Measurements from ENCODE around the gene AKIP1.
A peak's percentile ranks its signal among the peaks of the same experiment; 100 is the strongest.
"Not testable (repeated sequence)": the region's sequence is repeated elsewhere in the genome, so short reads cannot be mapped to it uniquely, and the experiment has no call there.

Gene AKIP1

DNA sequence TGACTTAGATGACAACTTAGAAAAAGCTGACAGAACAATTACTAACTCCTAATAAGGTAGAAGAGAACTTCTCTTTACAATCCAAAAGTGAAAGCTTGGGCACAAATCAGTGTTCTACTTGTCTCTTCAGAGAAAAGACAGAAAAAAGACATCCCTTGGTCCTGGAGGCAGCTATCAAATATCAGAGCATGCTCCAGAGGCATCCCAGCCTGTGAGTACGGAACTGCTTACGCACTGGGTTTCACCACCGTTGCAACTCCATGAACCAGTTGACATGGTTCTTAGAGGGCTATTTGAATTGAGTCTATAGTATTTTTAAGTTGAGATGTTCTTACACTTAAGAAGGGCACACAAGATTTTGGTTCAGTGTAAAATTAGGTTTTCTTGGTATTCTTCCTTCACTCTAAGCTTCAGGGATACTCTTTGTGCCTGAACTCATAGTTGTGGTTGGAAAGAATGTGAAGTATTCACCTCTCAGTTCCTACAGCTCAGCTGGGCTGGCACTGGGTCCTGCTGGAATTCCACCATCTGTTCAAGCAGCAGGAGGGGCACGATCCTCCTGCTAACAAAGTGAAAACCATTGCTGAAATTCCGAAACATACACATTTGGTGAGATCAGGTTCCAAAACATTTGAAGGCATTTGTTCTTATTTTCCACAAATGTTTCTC, 6.3 kb downstream of the AKIP1 start:
- no peak for DNase-seq

DNA sequence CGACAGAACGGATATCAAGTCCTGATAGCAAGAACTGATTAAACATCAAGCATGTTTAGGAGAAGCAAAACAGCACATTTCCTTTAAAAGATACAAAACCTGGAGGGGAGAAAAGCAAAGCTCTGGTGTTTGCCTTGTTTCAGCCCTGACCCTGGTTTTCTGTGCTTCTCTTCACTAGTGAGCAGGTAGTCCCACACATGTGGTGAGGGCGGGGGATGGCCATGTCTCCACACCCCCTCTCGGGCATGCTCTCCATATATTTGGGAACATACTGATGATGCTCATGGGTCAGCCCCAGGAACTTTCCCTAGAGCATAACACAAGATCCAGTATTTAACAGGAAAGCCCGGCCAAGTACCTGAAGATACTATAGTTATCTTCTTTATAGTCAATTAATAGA, 11.7 kb downstream of the AKIP1 start:
- no peak for DNase-seq

DNA sequence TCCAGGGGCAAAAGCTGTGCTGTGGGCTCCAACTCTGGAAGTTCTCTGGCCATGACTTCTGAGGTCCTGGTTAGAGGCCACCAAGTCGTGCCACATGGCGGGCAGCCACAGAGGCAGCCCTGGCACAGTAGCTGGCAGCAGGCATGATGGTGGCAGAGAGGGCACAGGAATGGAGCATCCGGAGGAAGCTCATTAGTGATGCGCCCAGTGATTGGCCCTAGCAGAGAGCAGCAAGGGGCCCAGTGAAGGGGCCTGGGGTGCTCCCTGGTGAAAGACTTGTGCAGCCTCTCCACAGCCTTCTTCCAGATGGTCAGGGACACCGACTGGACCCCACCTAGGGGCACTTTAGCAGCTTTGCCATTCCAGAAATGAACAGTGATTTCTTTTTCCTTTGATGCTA, 14.7 kb downstream of the AKIP1 start:
- DNase-seq: no peak

DNA sequence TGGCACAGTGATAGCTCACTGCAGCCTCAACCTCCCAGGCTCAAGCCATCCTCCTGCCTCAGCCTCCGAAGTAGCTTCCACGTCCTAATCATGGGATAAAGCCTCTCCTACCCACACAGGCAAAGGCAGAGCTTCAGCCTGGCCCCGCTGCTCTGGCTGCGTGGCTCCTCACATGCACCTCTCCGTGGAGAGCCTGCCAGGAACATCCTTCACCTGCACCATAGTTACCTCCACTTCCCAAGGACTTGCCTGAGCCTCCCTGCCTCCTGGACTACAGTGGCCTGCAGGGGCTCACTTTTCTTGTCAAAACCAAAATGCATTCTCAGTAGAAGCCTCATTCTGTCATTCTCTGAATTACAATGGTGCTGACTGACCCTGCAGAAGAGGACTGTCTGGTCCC, 15.2 kb downstream of the AKIP1 start:
- no peak for DNase-seq

DNA sequence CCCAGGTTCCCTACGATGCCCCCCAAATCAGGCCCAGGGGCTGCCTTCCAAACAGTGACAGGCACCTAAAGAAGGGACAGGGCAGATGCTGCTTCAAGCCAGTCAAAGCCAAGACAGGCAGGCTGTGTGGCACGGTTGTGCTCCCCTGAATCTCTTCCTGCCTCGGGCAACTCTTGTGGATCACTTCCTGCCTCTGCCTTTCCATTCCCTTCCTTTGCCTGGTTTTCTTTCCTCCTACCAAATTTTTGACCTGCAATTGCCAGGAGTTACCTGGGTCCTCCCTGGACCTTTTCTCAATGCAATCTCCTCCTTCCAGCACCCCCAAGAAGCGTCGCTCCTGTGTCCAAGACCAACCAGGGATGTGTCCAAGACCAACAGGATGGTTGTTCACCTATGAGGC, 16.2 kb downstream of the AKIP1 start:
- DNase-seq: no peak

DNA sequence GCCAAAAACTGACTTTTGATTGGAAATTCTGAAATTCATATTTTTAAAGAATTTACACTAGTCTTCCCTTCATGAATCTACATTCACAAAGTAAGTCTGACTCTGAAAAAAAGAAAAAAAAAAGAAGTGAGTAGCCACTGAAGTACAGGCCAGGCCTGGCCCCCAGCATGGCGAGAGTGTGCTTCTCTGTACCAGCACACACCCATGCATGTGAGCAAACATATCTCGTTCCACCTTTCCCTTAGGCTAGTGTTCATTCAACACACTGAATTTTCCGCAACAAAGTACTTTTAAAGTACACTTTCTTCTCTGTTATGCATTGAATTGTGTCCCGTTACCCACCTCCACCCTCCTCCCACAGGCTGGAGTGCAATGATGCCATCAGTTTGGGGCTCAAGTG, 17.2 kb downstream of the AKIP1 start:
- no peak for DNase-seq

DNA sequence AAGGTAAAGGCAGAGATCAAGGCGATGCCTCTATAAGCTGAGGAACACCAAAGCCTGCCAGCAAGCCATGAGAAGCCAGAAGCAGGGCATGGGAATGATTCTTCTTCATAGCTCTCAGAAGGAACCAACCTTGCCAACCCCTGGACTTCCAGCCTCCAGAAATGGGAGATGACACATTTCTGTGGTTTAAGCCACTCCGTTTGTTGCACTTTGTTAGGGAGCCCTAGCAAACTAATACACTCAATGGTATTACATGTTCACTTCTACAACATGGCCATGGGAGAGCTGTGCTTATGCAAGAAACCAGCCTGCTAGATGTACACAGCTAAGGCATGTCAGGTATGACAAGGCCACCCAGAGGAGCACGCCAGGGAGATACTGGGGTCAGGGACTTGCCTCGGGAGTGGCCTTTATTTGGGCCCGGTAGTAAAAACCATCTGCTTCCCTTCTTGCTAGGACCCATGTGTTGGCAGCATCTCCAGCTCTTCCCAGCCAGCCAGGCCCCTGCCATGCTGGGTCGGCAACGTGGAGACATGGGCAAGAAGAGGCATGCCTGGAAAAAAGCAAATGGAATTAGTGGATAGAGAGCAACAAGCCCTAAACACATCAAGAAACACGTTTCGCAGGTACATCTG, 18.1 kb downstream of the AKIP1 start:
- no peak for DNase-seq

DNA sequence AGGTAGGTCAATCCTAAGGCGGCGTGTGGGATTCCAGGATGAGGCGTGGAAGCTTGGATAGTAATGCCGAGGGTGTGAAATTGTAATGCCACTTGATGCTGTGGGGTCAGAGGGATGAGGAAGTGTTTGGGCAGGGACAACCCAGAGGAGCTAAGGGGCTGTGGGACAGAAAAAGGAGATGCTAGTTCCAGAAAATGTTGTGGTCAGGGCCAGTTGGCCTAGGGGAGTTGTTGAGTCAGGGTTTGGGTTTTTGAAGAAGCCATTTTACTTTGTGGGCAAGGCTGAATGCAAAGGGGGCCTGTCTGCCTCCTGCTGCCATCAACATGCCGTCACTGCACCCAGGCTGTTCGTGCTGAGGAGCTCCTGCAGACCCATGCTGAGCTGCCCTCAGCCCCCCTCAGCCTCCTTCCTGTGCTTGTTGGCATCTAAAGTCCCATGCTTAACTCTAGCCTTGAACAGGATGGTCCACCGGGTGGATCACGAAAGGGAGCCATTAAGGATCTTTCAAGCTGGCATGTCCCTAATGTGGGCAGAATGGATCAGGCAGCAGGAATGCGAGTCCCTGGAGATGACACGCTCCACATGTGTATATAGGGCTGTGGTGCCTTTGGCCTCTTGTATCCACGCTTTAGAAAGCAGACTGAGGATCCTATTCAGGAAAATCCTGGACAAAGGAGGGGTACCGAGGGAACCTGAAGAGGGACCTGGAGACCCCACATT, 19.6 kb downstream of the AKIP1 start:
- no peak for DNase-seq

DNA sequence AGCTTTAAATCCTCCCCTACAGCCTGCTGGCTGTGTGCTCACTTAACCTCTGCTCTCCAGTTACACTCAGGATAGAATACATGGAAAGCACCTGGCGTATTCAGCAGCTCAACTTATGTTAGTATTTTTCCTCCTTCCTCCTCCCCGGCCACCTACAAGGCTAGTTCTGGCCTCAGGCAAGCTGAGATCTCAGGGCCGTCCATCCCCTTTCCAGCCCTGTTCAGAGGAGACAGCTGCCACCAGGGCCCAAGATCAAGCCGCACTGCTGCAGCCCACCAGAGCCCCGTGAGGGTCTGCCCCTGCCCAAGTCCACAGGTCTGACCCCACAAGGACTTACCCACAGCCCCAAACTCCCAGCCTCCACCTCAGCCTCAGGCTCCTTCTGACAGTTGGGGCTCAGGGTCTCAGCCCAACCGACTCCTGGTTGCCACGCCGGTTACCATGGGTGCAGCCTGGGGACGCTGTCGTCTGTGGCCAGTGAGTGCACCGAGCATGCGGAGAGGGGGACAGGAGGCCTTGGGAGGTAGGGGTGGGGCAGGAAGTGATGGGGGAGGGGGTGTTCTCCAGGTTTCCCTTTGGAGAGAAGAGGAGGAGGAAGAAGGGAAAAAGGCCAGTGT, 21.7 kb downstream of the AKIP1 start, which contains the start of gene C11orf16:
C11orf16 (minus strand) TSS at position 384 of the 617 bp plus-strand sequence. CDS start 639 bp downstream, outside the sequence.
- DNase-seq: no peak

DNA sequence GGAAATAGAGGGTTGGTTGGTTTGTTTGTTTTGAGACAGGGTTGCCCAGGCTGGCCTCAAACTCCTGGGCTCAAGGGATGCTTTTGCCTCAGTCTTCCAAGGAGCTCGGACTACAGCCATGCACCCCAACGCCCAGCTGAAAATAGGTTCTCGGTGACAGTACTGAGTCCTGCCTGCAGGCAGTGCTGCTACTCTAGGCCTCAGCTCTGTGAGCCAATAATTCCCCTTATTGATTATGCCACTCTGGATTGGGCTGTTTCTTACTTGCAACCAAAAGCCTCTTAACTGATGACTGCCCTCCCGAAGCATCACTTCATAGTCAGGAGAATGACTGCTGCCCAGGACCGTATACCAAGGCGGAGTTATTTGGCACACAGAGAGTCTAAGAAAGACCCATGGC, 22.9 kb downstream of the AKIP1 start:
- no peak for DNase-seq

DNA sequence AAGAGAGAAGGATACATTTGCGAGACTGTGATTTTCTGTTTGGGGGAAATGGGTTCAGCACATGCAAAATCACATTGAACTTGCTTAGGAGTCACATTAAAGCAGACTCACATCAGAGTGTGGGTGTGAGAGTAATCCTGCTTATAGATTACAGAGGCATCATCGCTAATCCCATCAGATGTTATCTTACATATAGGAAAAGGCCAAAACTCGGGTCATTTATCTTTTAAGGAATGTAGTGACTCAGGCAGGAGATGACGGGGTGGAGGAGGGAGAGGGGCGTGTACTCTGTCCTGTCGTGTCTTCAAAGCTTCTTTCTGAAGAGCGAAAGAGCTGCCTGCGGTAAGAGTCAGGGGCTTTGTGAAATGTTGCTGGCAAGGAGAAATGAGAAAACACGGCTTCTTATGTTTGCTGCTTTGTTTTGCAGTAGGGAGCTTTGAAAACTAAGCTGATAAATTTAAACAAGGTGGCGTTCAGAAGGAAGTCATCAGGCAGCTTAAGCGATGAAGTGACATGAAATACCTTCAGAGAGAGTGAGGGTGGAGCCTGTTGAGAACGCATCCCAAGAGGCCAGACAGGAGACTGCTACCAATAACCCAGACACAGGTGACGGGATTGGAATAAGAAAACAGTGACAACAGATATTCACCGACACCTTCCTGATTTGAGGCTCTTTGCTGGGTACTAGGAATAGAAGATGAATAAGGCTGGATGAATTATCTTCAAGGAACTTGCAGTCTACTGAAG, 23.9 kb downstream of the AKIP1 start:
- DNase-seq: no peak

DNA sequence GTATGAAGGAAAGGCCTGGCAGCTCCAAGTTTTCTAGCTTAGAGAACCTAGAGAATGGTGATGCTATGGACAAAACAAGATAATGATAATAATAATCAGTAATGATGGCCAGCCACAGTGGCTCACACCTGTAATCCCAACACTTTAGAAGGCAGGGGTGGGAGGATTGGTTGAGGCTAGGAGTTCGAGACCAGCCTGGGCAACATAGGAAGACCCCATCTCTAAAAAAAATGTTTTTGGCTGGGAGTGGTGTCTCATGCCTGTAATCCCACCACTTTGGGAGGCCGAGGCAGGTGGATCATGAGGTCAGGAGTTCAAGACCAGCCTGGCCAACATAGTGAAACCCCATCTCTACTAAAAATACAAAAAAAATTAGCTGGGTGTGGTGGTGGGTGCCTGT, 24.8 kb downstream of the AKIP1 start:
- DNase-seq: not testable (repeated sequence)

DNA sequence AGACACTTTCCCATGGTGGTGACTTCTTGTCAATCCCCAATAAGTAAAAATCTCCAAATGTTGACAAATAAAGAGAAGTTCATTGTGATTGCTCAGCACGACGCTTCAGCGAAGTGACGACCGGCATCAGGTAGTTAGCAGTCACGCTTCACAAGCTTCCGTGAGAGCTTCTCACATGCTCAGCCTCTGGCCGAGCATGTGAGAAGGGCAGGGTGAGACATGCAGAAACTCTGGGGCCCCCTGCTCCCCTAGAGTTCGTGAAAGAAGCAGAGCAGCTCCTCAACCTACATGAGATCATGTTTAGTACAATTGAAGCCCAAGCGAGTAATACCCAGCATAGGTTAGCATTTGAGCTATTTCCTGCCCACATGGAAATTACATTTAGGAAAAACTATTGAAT, 26.2 kb downstream of the AKIP1 start:
- no peak for DNase-seq

DNA sequence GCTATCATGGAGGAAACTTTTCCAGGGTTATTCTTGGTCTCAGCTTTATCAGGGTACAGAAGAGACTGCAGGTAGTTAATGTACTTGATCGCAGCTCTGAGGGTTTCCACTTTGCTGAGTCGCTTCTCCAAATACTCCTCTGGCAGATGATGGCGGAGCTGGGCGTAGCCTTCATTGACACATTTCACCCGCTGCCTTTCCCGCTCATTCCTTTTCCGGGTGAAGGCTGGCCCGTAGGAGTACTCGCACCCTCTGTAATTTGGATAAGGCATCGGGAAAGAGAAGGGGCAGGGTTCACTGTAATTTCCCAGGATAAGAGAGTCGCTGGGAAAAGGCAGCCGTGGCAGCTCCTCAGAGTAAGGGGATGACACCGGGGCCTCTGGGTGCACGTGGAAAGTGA, 26.7 kb downstream of the AKIP1 start:
- DNase-seq: no peak

DNA sequence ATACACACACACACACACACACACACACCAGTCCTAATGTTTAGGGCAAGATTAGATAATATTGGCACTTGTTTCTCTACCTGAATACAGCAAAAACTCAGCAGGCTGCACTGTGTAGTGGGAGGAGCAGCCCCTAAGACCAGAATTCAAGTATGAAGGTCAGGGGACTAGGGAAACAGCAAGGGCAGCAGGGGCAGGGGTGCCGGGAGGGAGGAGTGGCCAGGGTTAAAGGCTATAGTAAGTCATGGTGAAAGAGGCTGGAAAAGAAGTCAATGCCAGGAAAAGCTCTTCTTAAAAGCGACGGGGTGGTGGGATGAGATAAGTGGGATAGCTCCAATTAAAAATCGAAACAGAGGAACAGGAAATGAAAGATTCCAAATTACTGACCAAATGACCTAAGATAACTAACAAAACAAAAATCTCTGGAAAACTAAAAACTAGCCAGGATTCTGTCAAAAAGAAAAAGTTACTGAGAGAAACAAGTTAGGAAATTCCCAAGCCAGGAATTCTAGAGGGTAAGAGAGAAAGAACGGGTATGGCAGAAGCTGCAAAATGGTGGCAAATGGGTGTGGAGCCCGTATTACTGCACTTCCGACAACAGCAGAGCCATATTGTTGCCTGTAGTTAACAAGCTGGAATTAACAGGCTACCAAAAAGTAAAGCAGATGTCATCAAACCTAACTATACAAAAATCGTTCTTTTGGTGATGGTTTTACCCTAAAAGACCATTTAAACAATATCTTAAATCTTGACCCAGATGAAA, 30.5 kb downstream of the AKIP1 start:
- no peak for DNase-seq

DNA sequence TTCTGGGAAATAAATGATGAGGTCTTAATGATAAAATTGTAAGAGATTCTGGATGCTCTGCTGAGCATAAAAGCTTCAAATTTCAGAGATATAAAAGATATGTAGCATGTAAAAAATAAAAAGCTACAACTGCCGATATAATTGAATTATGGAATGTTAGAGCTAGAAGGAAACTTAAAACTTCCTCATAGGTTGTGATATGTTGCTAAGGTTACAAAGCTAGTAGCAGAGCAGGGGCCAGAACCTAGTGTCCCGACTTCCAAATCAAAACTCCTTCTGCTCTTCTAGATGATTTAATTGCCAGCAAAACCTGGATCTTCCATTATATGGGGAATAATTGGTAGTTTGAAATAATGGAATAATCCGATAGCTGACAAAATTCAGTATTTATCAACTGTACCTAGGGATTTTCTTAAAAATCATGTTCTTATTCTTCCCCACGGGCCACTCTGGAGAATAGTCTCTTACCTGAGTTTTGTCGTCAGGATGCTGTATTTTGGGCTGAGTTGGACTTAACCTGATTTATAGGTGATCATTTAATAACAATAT, 31.6 kb downstream of the AKIP1 start, which contains the start of gene ASCL3:
ASCL3 (minus strand) TSS at position 499 of the 549 bp plus-strand sequence. CDS start 4,855 bp downstream, outside the sequence.
- DNase-seq: no peak

DNA sequence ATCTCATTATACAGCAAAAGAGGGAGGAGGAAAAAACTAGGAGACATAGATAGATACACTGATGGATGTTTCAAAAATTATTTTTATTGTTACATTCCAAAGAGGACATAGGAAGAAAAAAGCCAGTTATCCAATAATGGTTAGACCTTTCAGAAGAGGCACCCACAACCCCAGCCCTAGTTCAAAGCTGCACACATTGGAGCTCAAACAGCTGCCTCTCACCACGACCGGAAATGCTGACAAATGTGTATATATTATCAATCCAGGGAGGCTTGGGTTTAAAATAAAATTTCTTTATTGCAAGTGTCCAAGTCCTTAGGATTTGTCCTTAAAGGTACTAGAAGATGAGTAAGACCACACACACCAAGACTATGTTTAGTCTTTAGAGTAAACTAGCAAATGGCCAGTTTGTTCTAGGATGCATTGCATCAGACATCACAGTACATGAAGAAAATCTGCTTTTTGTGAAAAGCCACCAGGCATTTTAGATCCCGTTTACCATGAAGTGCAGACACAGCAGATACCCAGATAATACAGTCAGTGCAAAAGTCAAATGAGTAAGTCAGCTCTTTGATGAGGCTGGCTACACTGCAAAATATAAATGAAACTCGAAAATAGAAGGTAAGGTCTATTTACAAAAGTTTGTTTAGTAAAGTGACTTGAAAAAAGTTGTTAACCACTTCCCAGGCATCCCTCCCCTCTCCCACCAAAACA, 36.4 kb downstream of the AKIP1 start:
- no peak for DNase-seq

DNA sequence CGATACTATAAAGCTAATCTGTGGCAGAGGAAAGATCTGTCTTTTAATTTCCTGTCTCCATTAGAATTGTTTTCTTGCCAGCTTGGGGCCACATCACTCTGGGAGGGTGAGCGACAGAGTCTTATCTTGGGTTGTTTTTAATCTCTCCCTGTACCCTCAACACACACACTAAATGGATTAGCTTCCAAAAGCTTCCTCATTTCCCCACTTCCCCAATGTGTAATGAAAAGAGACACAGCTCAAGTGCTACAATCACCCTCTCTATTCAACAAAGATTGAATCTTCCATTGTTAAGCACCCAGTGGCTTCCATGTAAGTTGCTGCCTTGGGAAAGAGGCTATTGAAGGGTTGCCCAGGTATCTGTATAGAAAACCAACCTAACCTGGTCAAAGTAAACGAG, 37.9 kb downstream of the AKIP1 start:
- no peak for DNase-seq

DNA sequence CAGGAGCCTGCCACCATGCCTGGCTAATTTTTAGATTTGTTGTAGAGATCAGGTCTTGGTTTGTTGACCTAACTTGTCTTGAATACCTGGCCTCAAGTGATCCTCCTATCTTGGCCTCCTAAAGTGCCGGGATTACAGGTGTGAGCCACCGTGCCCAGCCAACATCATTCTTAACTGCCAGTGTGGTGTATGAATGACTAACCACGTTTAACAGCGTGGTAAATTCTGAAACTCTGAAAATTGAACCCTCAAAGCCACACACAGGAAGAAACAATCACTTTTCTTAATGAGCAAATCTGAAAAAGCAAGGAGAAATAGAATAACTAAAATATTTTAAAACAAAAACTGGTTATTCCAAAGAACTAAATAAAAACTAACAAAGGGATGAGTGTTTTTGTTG, 45.9 kb downstream of the AKIP1 start:
- DNase-seq: no peak

DNA sequence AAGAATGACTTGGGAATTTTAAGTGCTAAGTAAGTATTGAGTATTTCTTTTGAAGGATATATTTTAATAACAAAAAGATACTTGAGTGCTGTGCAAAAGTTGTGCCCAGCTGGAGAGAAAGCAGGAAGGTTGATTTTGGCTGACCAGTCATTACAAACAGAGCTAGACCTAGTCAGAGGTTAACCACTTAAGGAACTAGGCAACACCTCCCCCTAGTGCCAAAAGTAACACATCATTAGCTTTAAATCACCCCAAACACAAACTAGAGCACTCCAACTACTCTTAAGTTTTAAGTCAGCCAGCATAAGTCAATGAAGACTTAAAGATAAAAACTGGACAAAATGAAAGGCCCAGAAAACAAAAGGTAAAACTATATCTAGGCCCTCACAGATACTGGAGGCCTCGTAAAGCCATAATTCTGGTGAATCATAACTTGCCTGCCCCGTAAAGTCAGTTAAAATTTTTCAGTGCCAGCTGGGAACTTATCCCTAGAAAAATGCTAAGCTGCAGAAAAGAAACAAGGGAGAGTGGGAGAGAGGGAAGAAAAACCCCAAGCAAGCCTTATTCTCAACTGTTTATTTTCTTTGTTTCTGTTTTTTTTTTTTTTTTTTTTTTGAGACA, 48.7 kb downstream of the AKIP1 start:
- DNase-seq: peak; percentile 28

DNA sequence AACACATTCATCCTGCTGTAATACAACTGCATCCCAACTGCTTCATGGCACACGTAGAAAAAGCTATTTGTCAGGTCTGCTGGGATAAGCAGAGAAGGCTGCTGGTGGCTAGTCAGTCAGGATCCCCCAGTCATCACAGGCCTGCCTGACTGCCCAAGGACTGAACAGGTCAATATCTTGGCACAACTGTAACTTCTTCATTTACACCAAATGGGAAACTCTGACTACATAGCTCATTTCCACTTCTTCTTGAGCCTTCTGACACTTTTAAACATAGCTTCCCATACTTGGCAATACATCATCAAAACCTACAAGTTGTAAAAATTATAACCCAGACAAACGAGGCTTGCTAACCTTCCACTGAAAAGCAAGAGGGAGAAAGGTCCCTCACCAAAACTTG, 50.4 kb downstream of the AKIP1 start:
- no peak for DNase-seq
